ENCODE measurements around the gene NAV2. TPM values are rescaled to one million over a fixed set of nuclear protein-coding genes. Genes with fewer than 3 reads are reported as not detected.

The NAV2 gene
- total and polyA plus RNA-seq, 12 donors, result 6.9 to 34.7 (median 20.2) TPM

DNA sequence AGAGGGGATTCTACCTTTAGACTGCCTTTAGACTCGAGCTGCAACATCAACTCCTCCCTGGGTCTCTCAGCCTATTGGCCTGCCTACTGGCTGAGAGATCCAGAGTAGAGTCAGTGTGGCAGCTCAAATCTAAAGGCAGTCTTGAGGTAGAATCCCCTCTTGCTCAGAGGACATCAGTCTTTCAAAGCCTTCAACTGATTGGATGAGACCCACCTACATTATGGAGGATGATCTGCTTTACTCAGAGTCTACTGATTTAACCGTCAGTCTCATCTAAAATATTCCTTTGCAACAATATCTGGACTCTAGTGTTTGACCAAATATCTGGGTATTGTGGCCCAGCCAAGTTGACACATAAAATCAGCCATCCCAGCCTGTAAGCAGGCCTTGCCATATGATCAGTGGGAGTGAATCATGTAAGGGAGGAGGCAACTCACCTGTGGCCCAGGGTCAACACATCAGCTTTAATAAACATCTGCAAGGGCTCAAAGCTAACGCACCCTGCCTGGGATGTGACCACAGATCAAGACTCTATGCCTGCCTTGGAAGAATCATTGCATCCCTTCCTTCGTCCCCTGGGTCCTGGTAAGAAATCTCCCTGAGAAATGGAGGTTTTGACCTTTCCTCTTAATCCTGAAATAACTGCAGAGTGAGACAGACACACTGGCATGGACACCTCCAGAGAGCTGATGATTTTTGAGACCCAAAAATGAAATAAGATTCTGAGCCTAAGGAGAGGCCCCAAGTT lies 249.6 kb downstream of the NAV2 start:
- DNase-seq (no peak), ATAC-seq (no peak)
- 95 to 97% methylated on average over 4 of the region's 4 CpGs for WGBS, 2 donors
- Histone ChIP-seq H3K4me1 (peaks cover 0 to 18% (median 9%) of the 10 kb centered on the region in 9 donors), H3K27ac (no peak overlapping the region), H3K4me3 (no peak overlapping the region), H3K36me3 (peaks cover 0 to 11% (median 0%) of the 10 kb centered on the region in 9 donors), H3K9me3 (no peaks in the 10 kb centered on the region), H3K27me3 (no peaks in the 10 kb centered on the region)
- TF ChIP-seq, protein P1, sequence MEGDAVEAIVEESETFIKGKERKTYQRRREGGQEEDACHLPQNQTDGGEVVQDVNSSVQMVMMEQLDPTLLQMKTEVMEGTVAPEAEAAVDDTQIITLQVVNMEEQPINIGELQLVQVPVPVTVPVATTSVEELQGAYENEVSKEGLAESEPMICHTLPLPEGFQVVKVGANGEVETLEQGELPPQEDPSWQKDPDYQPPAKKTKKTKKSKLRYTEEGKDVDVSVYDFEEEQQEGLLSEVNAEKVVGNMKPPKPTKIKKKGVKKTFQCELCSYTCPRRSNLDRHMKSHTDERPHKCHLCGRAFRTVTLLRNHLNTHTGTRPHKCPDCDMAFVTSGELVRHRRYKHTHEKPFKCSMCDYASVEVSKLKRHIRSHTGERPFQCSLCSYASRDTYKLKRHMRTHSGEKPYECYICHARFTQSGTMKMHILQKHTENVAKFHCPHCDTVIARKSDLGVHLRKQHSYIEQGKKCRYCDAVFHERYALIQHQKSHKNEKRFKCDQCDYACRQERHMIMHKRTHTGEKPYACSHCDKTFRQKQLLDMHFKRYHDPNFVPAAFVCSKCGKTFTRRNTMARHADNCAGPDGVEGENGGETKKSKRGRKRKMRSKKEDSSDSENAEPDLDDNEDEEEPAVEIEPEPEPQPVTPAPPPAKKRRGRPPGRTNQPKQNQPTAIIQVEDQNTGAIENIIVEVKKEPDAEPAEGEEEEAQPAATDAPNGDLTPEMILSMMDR (IDR thresholded peaks at IDR 0.05), result no peak
- intact Hi-C loops (cut with DNase I), result no loop called here

DNA sequence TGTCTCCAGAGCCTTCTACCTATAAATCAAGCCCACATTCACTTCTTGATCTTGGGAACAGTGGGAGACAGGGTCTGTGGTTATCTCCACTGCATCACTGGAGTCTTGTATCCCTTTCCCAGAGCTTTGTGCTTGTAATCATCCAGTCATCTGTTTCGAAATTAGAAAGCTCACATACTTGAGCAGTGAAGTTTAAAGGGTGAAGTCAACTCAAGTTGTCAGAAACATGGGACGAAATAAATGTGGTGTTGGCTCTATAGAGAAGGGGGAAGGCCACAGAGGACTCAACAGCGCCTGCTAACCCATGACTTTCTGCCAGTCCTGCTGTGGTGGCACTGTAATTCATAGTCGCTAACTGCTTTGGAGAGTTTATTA lies 250.2 kb downstream of the NAV2 start:
- ATAC-seq, result no peak

DNA sequence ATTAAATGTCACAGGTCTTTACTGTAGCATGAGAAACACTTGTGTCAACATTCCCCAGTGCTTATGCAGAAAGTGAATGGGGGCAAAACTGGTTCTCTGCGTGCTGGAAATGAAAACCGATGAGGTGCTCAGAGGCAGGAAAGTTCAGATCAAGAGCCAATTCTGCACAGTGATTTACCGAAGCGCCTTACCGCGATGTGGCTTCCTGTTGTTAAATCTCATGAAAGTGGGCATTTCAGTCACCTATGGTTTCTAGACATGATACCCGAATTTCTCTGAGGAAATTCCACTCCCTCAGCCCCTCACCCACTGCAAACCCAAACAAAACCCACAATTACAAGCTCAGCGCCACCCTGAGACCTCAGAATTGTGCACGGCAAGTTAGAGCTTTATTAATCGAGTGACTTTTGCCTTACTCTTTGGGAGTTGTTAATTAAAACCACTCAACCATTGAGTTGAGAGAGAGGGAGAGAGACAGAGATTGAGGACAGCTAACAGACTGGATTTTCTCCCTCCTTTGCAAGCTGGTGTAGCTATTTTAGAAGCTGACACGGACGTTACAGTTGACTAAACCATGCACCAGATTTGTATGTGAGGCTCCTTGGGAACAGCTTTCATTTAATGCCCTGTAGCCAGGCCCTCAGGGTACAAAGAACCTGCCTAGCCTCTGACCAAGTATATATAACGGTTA lies 251.2 kb downstream of the NAV2 start:
- Histone ChIP-seq H3K27me3 (no peaks in the 10 kb centered on the region), H3K27ac (no peak overlapping the region), H3K4me3 (no peak overlapping the region), H3K36me3 (peaks cover 0 to 14% (median 0%) of the 10 kb centered on the region in 9 donors), H3K4me1 (peaks cover 0 to 10% (median 2%) of the 10 kb centered on the region in 9 donors), H3K9me3 (no peaks in the 10 kb centered on the region)
- intact Hi-C loops (cut with DNase I), result no loop called here
- no peak for DNase-seq
- WGBS, 2 donors, result 83 to 87% methylated on average over 13 of the region's 13 CpGs
- peak in 2 of 8 donors; percentile 22 to 34 for ATAC-seq
- TF ChIP-seq, protein P1 (IDR thresholded peaks at IDR 0.05), result no peak

More for the DNA sequence above, 250.2 kb downstream of the NAV2 start:
- H3K4me1 ChIP-seq, result peaks cover 0 to 13% (median 5%) of the 10 kb centered on the region in 9 donors
- H3K27me3 ChIP-seq, result no peaks in the 10 kb centered on the region
- intact Hi-C loops (cut with DNase I), result no loop called here
- peaks cover 0 to 11% (median 0%) of the 10 kb centered on the region in 9 donors for H3K36me3 ChIP-seq
- H3K9me3 ChIP-seq, result no peaks in the 10 kb centered on the region
- H3K4me3 ChIP-seq, result no peak overlapping the region
- TF ChIP-seq, protein P1 (IDR thresholded peaks at IDR 0.05), result no peak
- WGBS, 2 donors, result 81 to 87% methylated on average over 4 of the region's 4 CpGs
- no peak overlapping the region for H3K27ac ChIP-seq
- no peak for DNase-seq

DNA sequence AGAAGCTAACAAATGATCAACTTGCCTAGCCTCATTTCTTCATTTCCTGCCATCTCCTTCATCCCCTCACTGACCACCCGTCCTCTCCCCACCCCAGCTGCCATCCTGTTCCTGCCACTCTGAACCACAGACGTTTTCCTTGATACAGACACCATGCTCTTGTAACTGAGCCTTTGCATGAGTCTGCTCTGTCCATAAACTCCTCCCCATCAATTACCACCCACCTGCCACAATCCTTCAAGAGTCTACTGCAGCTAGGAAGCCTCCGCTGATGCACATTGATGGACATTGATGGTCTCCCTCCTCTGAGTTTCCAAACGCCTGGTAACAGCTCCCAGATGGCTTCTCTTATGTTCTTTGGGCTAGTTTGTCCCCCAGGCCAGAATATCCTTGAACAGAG lies 253.8 kb downstream of the NAV2 start:
- intact Hi-C loops (cut with DNase I), result no loop called here
- Histone ChIP-seq H3K4me1 (peaks cover 0 to 13% (median 3%) of the 10 kb centered on the region in 9 donors), H3K27ac (no peak overlapping the region), H3K36me3 (peaks cover 0 to 14% (median 0%) of the 10 kb centered on the region in 9 donors), H3K9me3 (no peaks in the 10 kb centered on the region), H3K4me3 (no peak overlapping the region), H3K27me3 (no peaks in the 10 kb centered on the region)
- ATAC-seq, result no peak
- no peak for DNase-seq
- TF ChIP-seq, protein P1 (IDR thresholded peaks at IDR 0.05), result no peak
- 80 to 86% methylated on average over 4 of the region's 4 CpGs for WGBS, 2 donors

Measured in heart right ventricle (tissue), 16 donors.